Stimulated activated CD8-positive, alpha-beta memory T cell treated with anti-CD3 and anti-CD28 coated beads, Interleukin-7, amount 100 ng/mL, for 48 hours (primary cell): ENCODE results near the gene PIEZO1.

Experiments used
- DNase-seq, 2 donors: peaks; one replicate each; pipeline ENCODE4 v3.0.0-alpha.2; 2020; ENCODE audit warnings: low read depth in 1 of 2; ENCODE audit errors: extremely low read depth in 1 of 2

PIEZO1 gene

DNA sequence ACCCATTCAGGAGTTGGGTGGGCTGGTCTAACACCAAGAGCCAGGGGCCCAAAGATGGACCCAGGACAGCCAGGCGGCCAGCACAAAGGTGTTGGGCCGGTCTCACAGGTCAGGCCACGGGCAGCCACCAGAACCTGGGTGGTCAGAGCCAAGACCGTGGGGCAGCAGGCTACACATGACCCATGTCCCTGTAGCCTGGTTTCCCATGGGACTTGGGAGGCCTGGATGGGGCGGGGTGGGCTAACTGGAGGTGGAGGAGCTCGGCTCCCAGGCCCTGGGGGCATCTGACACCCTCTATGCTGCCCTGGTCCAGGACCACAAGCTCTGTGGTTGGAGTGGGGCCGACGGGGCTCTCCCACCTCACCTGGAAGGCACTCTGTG is 61.5 kb downstream of the PIEZO1 start:
- DNase-seq, result no peak

DNA sequence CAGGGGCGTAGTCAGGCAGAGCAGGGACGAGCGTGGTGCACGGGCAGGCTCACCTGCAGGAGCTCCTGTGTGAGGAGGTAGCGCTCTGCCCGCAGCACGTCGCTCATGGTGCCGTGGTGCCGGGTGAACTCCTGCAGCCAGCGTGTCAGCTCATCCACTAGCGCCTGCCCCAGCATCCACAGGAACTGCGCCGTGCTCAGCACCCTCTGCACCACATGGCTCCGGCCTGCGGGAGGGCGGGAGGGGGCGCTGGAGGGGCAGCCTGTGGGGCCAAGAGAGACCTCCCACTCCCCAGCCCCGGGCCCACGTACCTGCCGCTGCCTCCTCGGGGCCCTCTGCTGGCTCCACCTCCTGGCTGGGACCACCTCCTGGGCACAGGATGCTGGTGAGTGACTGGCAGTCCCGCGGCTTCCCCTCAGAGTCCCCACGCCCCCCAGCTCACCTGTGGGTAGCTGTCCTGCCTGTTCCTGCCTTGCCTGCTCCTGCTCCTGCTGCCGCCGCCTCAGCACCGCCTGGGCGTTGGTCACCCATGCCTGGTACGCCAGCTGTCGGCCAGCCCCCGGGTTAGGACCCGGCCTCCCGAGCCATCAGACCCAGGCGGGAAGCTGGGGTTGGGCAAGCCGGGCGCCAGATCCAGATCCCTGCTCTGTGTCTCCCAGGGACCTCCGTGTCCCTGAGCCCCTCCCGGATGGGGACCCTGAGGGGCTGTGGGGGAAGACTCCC is 62.1 kb downstream of the PIEZO1 start:
- DNase-seq, result no peak

DNA sequence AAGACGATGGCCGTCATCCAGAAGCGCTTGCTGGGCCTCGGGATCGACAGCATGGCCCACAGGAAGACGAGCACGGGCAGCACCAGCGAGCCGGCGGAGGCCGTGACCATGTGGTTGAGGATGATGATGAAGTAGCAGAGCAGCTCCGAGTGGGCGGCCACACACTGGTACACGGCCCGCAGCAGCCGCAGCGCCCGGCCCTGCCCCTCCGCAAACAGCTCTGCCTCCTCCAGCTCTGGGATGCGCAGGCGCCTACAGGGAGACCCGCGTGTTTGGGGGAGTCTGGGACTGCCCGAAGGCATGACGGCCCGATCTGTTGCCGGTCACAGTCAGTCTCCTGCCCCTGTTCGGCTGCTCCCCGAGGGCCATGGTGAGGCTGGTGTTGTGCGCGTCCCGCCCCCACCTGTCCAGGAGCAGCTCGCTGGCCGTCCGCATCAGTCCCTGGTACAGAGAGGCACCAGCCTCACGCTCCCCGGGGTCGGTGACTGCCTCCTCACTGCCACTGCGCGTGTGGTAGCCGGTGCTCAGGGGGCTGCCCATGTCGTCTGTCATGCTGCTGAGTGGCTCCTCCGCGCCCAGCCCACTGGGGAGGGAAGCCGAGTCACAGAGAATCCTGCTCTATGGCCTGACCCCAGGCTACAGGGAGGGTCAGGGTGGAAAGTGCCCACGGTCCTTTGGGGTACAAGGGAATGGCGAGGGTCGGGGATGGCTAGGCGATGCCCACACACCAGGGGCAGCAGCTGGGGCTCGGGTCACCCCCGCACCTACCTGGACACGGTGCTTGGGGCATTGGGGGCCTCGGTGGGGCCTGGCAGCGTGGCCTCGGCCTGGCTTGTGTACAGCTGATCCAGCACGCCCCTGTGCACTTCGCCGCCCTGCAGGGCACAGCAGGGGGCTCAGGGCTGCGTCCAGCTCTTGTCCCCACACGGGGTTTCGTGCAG is 62.9 kb downstream of the PIEZO1 start:
- no peak for DNase-seq

DNA sequence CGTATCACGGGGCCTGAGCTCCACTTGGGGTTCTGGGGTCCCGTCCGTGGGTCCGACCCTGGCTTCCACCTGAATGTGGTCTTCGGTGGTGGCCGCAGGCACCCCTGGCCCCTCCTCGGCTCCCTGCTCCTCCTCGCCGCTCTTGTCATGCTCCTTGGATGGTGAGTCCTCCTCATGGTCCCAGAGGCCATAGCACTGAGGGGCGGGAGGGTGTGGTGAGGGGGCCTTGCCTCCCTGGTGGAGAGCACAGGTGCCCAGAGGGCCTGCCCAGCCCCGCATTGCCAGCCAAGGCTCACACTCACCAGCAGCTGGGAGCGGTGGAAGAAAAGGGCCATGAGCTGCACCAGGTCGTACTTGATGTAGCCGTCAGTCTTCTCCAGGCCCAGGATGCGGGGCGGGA is 63.8 kb downstream of the PIEZO1 start:
- no peak for DNase-seq

DNA sequence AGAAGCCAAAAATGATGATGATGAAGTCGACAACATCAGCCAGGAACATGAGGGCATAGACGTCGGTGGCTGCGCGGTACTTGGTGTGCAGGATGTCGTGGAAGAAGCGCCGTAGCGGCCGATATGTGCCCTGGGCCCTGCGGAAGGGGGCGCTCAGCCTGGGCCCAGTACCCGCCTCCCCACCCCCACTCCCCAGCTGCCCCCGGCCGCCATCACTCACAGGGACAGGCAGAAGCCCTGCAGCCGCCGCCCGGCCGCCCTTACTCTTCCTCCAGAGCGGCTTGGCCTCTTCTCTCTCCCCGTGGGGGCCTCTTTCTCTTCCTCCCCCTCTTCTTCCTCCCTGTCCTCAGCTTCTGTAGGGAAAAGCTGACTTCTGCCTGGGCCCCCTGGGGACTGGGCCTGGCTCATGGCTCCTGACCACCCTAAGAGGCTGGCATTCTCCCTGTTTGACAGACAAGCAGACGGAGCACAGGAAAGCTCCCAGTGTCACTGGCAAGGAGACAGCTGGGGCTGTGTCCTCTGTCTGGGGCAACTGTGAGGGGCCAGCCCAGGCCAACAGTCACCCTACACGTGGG is 64.5 kb downstream of the PIEZO1 start:
- DNase-seq, result no peak

DNA sequence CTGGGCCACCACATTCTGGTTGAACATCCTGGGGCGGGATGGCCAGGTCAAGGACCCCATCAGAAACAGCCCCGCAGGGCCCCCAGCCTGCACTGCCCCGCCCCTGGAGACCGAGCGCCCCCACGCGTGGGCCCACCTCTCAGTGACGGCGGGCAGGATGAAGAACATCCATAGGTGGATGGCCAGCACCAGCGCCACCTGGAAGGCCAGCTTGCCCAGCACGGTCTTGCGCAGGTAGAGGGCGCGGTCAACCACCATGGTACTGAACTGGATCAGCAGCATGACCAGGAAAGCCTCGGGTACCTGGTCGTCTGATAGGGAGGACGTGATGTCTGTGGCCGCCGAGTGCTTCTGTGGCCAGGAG is 65.1 kb downstream of the PIEZO1 start:
- no peak for DNase-seq

DNA sequence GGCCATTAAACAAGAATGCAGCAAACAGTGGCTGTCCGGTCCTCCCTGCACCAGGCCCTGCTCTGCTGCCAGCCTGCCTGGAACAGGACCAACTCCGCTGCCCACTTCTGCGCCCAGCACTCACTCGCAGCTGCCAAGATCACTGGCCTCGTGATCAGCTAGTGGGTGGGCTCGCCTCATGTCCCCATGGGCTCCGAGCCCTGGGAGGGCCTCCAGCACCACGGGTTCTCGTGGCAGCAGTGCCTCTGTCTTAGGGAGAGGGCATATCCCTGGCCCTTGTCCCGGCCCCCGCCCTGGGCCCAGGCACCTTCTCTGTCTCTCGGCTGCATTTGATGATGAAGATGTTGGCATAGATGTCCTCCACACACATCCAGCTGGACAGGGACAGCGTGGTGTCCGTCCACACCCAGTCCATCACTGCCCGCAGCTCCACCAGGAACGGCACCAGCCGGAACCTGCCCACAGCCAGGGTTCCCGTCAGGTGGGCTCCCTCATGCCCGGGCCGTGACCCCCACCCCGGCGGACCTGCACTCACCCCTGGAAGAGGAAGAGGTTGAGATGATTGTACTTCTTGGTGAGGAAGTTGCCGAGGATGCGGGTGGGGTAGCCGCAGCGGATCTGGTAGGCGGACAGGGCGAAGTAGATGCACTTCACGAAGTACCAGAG is 65.6 kb downstream of the PIEZO1 start:
- DNase-seq, result no peak

DNA sequence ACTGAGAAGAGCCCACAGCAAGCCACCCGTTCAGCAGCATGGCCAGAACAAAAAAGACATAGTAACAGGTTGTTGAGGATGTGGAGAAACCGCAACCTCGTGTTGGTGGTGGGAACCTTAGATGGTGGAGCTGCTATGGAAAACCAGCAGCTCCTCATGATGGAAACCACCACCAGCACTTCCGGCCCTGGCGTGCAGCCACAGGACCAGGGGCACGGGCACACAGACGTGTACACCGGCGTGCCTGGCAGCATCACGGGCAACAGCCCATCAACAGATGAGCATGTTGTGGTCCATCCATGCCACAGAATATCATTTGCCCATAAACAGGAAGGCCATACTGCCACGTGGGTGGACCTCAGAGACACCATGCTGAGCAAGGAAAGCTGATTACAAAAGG is 66.8 kb downstream of the PIEZO1 start:
- no peak for DNase-seq

DNA sequence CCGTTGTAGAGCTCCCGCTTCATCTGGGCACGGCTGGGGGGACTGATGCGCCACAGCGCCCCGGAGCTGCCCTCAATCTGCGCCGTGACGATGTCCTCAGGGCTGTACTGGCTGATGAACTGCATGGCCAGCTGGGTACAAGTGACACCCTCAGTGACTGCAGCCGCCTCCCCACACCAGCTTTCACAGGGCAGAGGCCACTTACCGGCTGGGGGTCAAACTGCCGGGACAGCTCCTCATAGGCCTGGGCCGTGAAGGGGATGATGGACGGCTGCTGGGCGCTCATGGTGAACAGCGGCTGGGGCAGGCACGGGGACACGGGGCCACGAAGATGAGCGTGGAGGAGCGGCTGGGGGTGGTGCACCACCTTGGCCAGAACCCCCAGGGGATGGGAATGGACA is 68.4 kb downstream of the PIEZO1 start:
- no peak for DNase-seq

DNA sequence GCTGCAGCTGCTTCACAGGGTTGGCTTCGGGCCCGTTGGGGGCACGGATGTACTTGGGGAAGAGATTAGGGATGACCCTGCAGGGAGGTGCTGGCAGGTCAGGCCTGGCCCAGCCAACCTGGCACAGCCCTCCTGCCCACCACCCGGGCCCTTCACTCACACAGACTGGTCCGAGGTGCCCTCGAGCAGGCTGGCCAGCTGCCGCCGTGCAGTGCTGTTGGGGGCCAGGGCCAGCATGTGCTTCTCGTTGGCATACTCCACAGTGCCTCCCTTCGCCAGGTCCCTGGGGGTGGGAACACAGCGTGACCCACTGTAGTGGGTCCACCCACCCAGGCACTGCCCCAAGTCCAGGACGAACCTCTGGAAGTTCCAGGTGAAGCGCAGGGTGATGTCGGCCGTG is 68.8 kb downstream of the PIEZO1 start:
- DNase-seq, result no peak

DNA sequence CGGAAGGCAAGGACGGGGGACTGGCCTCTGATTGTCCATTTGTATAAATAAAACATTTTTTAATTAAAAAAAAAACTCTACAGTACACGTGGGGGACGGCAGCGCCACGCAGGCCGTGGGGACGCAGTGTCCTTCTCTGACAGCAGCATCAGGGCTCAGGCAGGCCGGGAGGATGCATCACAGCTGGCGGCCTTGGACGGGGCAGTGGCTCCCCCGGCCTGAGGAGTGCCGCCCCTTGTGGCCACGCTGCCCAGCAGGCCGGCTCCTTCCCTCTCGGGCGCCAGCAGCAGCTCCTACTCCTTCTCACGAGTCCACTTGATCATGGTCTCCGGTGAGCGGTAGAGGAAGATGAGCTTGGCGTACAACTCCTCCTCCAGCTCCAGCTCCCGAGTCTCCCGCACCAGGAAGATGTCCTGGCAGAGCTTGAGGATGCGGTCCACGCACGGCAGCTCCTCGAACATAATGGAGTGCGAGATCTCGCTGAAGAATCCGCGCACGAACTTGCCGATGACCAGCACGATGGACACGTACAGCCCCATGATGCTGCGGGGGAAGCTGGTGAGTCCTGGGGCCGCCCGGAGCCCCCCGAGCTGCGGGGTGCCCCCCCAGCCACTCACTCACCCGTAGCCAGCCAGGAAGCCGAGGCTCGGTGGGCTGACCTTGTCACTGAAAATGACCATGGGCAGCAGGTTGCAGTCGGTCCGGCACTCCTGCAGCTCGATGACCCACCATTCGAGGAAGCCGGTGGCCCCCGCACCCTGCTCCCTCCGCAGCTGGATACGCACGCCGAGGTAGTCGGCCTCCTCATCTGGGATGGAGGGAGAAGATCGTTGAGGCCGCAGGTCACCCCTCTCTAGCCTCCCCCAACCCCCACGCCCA is 69.5 kb downstream of the PIEZO1 start:
- no peak for DNase-seq

DNA sequence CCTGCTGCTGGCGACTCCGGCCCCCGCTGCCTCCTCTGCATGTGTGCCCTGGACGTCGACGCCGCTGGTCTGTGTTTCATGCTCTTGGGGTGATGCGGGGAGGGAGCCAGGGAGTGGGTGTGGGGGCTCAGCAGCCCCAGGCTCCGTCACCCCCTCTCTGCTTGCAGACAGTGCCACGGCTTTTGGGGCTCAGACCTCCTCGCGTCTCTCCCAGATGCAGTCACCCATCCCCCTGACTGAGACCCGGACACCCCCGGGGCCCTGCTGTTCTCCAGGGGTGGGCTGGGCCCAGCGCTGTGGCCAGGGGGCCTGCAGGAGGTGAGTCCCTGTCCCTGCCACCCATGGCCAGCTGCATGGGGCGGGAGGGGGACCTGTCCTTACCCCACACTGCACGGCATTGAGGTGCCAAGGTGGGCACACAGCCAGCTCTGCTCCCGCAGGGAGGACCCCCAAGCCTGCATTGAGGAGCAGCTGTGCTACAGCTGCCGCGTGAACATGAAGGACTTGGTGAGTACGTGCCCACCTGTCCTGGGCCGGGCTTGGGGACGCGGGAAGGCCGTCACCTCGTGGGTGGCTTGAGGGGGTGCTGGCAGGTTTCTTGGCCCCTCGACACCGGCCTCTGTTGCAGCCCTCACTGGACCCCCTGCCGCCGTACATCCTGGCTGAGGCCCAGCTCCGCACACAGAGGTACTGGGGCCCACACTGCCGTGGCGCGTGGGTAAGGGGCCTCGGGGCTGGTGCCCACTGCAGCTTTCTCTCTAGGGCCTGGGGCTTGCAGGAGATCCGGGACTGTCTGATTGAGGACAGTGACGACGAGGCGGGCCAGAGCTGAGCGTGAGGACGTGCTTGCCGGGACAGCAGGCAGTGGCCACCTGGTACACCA is 70.4 kb downstream of the PIEZO1 start:
- no peak for DNase-seq

DNA sequence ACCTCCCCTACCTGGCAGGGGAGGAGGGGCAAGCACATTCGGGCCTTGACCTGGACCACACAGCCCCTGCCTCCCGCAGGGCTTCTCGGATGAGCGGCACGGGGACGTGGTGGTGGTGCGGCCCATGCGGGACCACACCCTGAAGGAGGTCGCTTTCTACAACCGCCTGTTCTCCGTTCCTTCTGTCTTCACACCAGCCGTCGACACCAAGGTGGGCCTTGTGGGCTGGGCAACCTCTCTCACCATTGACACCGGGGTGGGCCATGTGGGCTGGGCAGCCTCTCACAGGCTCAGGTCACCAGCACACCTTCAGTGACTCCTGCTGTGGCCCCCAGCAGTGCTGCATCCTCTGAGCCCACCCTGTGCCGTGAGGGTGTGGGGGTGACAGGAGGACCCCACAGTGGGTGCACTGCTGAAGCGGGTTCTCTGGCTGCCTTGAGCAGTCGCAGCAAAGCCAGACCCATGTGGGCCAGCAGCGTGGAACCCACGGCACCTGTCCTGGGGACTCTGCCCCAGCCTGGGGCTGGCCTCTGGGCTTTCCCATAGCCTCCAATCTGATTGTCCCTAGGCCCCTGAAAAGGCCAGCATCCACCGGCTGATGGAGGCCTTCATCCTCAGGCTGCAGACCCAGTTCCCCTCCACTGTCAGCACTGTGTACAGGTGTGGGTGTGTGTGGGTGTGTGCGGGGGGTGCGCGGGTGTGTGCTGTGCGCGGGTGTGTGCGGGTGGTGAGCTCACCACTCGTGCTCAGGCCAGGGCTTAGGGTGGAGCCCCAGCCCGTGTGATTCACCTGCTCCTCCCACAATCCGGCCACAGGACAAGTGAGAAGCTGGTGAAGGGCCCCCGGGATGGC is 71.2 kb downstream of the PIEZO1 start:
- DNase-seq, result no peak

DNA sequence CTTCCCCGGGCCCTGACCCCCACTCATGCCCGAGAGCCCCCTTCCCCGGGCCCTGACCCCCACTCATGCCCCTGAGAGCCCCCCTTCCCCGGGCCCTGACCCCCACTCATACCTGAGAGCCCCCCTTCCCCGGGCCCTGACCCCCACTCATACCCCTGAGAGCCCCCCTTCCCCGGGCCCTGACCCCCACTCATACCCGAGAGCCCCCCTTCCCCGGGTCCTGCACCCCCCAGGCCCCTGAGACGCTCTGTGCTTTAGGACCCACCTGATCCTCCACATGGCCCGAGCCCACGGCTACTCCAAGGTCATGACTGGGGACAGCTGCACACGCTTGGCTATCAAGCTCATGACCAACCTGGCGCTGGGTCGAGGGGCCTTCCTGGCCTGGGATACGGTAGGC is 72.0 kb downstream of the PIEZO1 start:
- no peak for DNase-seq

DNA sequence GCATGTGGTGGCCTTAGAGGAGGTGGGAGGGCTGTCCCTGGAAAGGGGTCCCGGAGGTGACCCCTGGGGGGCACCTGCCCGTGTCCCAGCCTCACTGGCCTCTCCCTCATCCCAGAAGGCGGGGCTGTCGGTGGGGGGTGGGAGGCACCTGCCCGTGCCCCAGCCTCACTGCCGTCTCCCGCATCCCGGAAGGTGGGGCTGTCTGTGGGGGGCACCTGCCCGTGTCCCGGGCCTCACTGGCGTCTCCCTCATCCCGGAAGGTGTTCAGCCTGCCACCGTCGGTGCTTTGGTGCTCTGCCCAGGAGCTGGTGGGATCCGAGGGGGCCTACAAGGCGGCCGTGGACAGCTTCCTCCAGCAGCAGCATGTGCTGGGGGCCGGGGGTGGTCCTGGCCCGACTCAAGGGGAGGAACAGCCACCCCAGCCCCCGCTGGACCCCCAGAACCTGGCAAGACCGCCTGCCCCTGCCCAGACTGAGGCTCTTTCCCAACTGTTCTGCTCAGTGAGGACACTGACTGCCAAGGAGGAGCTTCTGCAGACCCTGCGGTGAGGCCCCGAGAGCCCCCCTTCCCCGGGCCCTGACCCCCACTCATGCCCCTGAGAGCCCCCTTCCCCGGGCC is 72.5 kb downstream of the PIEZO1 start:
- DNase-seq, result no peak

DNA sequence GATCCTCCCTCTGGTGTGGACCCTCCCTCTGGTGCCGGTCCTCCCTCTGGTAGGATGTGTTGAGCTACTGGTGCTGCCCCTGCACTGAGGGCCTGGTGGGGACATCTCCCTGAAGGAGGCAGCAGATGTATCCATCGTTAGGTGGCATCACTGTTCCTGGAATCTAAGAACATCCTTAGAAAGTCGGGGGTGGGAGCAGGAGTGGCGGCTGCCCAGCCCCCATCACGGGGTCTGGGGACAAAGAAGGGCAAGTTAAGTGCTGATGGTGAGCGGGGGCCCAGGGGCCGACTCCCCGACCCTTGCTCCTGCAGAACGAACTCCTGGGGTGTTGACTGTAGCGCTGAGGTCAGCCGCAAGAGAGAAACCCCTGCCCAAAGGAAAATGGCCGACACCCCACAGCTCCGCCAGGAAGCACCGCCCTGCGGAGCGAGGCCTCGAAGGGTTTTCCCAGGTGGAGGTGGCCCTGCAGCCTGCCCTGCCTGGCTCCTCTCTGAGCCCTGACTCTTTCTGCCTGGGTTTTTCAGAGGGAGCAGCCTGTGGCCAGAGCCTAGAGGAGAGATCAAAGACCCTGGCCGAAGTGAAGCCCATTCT is 73.2 kb downstream of the PIEZO1 start:
- no peak for DNase-seq

DNA sequence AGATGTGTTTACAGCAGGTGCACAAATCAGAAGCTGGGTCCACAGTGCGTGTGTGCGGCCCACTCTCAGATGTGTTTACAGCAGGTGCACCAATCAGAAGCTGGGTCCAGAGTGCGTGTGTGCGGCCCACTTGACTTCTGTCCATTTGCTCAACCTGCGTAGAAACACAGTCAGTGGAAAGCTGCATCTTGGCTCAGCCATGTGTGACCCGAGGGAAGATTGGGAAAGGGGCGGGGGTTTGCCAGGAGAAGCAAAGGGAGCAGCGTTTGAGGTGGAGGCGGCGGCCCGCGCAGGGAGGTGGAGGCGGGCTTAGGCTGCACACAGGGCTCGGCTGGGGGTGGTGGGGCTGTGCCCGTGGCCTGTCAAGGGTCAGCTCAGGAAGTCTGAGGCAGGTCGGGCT is 74.5 kb downstream of the PIEZO1 start:
- no peak for DNase-seq
